Subcutaneous adipose tissue (tissue), 4 donors: ENCODE measurements around the gene RSBN1L. TPM values are rescaled to one million over a fixed set of nuclear protein-coding genes. Genes with fewer than 3 reads are reported as not detected.

ENCODE experiments used
- CTCF ChIP-seq: fragments of 450-650 bp; IDR thresholded peaks from one replicate; pipeline ENCODE4 v1.5.1; 2016; ENCODE audit warnings: low read depth, mild to moderate bottlenecking, control low read depth, antibody characterized with exemption, moderate library complexity
- total RNA-seq, 4 donors: library from RNA; depleted of rRNA; stranded (reverse); fragments of >200 nt; gene quantifications; one replicate each; pipeline ENCODE4 v1.1.0, GENCODE V29; 2016

Gene RSBN1L
- total RNA-seq, 4 donors from 2014 or later: 16.0 to 20.6 (median 18.5) TPM

GRCh38 chr7:77702513-77702912 lies 6.3 kb downstream of the RSBN1L start:
- TF ChIP-seq CTCF: no peak

- no peak for TF ChIP-seq CTCF
Observed at GRCh38 chr7:77702968-77703472, 6.8 kb downstream of the RSBN1L start.

- TF ChIP-seq CTCF: no peak
Observed at GRCh38 chr7:77707504-77707992, 11.3 kb downstream of the RSBN1L start.

GRCh38 chr7:77710067-77710466 lies 13.8 kb downstream of the RSBN1L start:
- no peak for TF ChIP-seq CTCF

- no peak for TF ChIP-seq CTCF
Observed at GRCh38 chr7:77710861-77711260, 14.6 kb downstream of the RSBN1L start.

- TF ChIP-seq CTCF: no peak
Observed at GRCh38 chr7:77714195-77714594, 17.9 kb downstream of the RSBN1L start.

GRCh38 chr7:77716804-77717203 lies 20.5 kb downstream of the RSBN1L start:
- TF ChIP-seq CTCF: no peak

- TF ChIP-seq CTCF: no peak
Observed at GRCh38 chr7:77727527-77727926, 31.3 kb downstream of the RSBN1L start.
